Left ventricle myocardium inferior (tissue), 1 donor: ENCODE data around the gene PPP1R1B. TPM values are rescaled to one million over a fixed set of nuclear protein-coding genes. Genes with fewer than 3 reads are reported as not detected.
A peak's percentile ranks its signal among the peaks of the same experiment; 100 is the strongest.

Experiments
- DNase-seq: peaks from one replicate; pipeline ENCODE4 v3.0.0-alpha.2; 2020
- H3K27ac ChIP-seq: fragments of 200-600 bp; replicated peaks from 2 replicates; pipeline ENCODE4 v1.8.0; 2021
- H3K27me3 ChIP-seq: fragments of 200-600 bp; 2 replicates; pipeline ENCODE4 v1.8.0; 2021; ENCODE audit warnings: low read depth
- H3K36me3 ChIP-seq: fragments of 200-600 bp; 2 replicates; pipeline ENCODE4 v1.8.0; 2021
- H3K4me1 ChIP-seq: fragments of 200-600 bp; 2 replicates; pipeline ENCODE4 v1.8.0; 2021
- H3K4me3 ChIP-seq: fragments of 200-600 bp; 2 replicates; pipeline ENCODE4 v1.8.0; 2021; ENCODE audit warnings: mild to moderate bottlenecking, moderate library complexity
- H3K9me3 ChIP-seq: fragments of 200-600 bp; replicated peaks from 2 replicates; pipeline ENCODE4 v1.8.0; 2021
- CTCF ChIP-seq: fragments of 200-600 bp; IDR thresholded peaks from 2 replicates; pipeline ENCODE4 v1.8.0; 2021; ENCODE audit warnings: antibody characterized with exemption, mild to moderate bottlenecking, borderline replicate concordance
- intact Hi-C: fragments of 100-400 bp; cut with micrococcal nuclease; formaldehyde crosslinking; loops from one replicate; pipeline ENCODE4 v1.11.0; 2022
- total RNA-seq: library from RNA; stranded (reverse); fragmentation: NEBNext Ultra II Directional; extraction: Animal tissue kit (Norgen Biotek cat#: 25700); gene quantifications from one replicate; pipeline ENCODE4 v1.2.1, GENCODE V29; 2021
- donor health status: DM: no; HTN: yes; CAD: no; lungs with severe emphysema.

Gene PPP1R1B
- total RNA-seq, 1 donor from 2014 or later: 0.36 TPM

GRCh38 chr17:39673335-39674081 lies 46.8 kb downstream of the PPP1R1B start:
- peaks cover 87% of the 10 kb centered on the region for H3K4me1 ChIP-seq
- H3K27me3 ChIP-seq: peaks cover 15% of the 10 kb centered on the region
- no peak overlapping the region for H3K4me3 ChIP-seq
- intact Hi-C loops: no loop called here
- no peaks in the 10 kb centered on the region for H3K9me3 ChIP-seq
- no peaks in the 10 kb centered on the region for H3K36me3 ChIP-seq
- no peak for DNase-seq
- H3K27ac ChIP-seq: peak overlapping the region; percentile 16
- TF ChIP-seq CTCF: no peak

GRCh38 chr17:39674179-39674578 lies 47.4 kb downstream of the PPP1R1B start:
- Histone ChIP-seq H3K9me3 (no peaks in the 10 kb centered on the region), H3K27me3 (peaks cover 9% of the 10 kb centered on the region), H3K27ac (peak overlapping the region; percentile 92), H3K4me1 (peaks cover 87% of the 10 kb centered on the region), H3K36me3 (no peaks in the 10 kb centered on the region), H3K4me3 (no peak overlapping the region)
- no peak for DNase-seq
- intact Hi-C loops: no loop called here
- no peak for TF ChIP-seq CTCF

GRCh38 chr17:39674702-39675389 lies 48.1 kb downstream of the PPP1R1B start:
- no peak for TF ChIP-seq CTCF
- Histone ChIP-seq H3K27ac (peak overlapping the region; percentile 92), H3K9me3 (no peaks in the 10 kb centered on the region), H3K36me3 (no peaks in the 10 kb centered on the region), H3K27me3 (peaks cover 6% of the 10 kb centered on the region), H3K4me3 (no peak overlapping the region), H3K4me1 (peaks cover 87% of the 10 kb centered on the region)
- peak; percentile 43 for DNase-seq
- intact Hi-C loops: no loop called here

GRCh38 chr17:39675390-39676082 lies 48.8 kb downstream of the PPP1R1B start:
- Histone ChIP-seq H3K4me3 (no peak overlapping the region), H3K4me1 (peaks cover 87% of the 10 kb centered on the region), H3K27ac (peak overlapping the region; percentile 92), H3K36me3 (peaks cover 3% of the 10 kb centered on the region), H3K9me3 (no peaks in the 10 kb centered on the region), H3K27me3 (no peaks in the 10 kb centered on the region)
- TF ChIP-seq CTCF: no peak
- DNase-seq: no peak
- intact Hi-C loops: no loop called here

GRCh38 chr17:39676198-39676819 lies 49.6 kb downstream of the PPP1R1B start:
- peak; percentile 76 for DNase-seq
- Histone ChIP-seq H3K27me3 (no peaks in the 10 kb centered on the region), H3K36me3 (peaks cover 10% of the 10 kb centered on the region), H3K4me1 (peaks cover 83% of the 10 kb centered on the region), H3K9me3 (no peaks in the 10 kb centered on the region), H3K27ac (peak overlapping the region; percentile 92), H3K4me3 (no peak overlapping the region)
- intact Hi-C loops: no loop called here
- no peak for TF ChIP-seq CTCF
